Tibial nerve (tissue), 4 donors: Measurements from ENCODE around the gene LRRIQ3.

ENCODE experiments used
- EP300 ChIP-seq, 2 donors: sonication (generic); formaldehyde crosslinking; IDR thresholded peaks; one replicate each; pipeline ENCODE4 v1.6.1; 2017; ENCODE audit warnings: antibody characterized with exemption in 2 of 2, mild to moderate bottlenecking in 1 of 2
- POLR2A ChIP-seq, 2 donors: fragments of 450-650 bp; IDR thresholded peaks; one replicate each; pipeline ENCODE4 v1.6.1; 2017; ENCODE audit warnings: antibody characterized with exemption in 2 of 2, mild to moderate bottlenecking in 2 of 2, moderate library complexity in 2 of 2
- TF ChIP-seq, protein P1 (sequence below), 5 experiments: fragments of 200-600 bp in 3 of 5; fragments of 450-650 bp in 2 of 5; sonication (generic) in 3 of 5; IDR thresholded peaks; one replicate each; pipeline ENCODE4 v1.5.1; 2016 to 2019; ENCODE audit warnings: antibody characterized with exemption in 5 of 5, mild to moderate bottlenecking in 3 of 5, moderate library complexity in 2 of 5

DNA sequence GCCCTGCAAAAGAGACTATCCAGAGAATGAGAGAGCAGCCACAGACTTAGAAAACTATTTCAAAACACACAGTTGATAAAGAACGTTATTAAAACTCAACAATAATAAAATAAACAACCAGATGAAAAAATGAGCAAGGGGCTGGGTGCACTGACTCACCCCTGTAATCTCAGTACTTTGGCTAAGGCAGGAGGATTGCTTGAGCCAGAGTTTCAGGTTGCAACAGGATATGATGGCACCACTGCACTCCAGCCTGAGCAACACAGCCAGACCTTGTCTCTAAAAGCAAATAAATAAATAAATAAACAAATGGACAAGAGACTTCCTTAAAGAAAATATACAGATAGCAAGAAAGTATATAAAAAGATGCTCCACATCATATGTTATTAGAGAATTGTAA lies 144.6 kb downstream of the LRRIQ3 start:
- TF ChIP-seq, protein P1, sequence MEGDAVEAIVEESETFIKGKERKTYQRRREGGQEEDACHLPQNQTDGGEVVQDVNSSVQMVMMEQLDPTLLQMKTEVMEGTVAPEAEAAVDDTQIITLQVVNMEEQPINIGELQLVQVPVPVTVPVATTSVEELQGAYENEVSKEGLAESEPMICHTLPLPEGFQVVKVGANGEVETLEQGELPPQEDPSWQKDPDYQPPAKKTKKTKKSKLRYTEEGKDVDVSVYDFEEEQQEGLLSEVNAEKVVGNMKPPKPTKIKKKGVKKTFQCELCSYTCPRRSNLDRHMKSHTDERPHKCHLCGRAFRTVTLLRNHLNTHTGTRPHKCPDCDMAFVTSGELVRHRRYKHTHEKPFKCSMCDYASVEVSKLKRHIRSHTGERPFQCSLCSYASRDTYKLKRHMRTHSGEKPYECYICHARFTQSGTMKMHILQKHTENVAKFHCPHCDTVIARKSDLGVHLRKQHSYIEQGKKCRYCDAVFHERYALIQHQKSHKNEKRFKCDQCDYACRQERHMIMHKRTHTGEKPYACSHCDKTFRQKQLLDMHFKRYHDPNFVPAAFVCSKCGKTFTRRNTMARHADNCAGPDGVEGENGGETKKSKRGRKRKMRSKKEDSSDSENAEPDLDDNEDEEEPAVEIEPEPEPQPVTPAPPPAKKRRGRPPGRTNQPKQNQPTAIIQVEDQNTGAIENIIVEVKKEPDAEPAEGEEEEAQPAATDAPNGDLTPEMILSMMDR (IDR thresholded peaks at IDR 0.05) = no peak
- TF ChIP-seq POLR2A (IDR thresholded peaks at IDR 0.05) (no peak), EP300 (IDR thresholded peaks at IDR 0.05) (no peak)
